Astrocyte of the spinal cord (primary cell): ENCODE data around the gene THYN1.

Experiments
- DNase-seq: peaks from one replicate; pipeline ENCODE4 v3.0.0; 2011; ENCODE audit warnings: low read depth, low spot score
- H3K4me3 ChIP-seq: 2 replicates; pipeline ENCODE4 v1.5.1; 2011; ENCODE audit warnings: low read depth, mild to moderate bottlenecking, low read length, moderate library complexity
- in situ Hi-C: cut with HindIII; loops from 2 replicates; pipeline ENCODE4 v1.10.0; 2017; ENCODE audit warnings: low sequenced_read_pairs
- TF ChIP-seq, protein P1 (sequence below): IDR thresholded peaks from 2 replicates; pipeline ENCODE4 v1.5.1; 2012; ENCODE audit warnings: low read depth, mild to moderate bottlenecking, low read length, inconsistent platforms

Gene THYN1

DNA sequence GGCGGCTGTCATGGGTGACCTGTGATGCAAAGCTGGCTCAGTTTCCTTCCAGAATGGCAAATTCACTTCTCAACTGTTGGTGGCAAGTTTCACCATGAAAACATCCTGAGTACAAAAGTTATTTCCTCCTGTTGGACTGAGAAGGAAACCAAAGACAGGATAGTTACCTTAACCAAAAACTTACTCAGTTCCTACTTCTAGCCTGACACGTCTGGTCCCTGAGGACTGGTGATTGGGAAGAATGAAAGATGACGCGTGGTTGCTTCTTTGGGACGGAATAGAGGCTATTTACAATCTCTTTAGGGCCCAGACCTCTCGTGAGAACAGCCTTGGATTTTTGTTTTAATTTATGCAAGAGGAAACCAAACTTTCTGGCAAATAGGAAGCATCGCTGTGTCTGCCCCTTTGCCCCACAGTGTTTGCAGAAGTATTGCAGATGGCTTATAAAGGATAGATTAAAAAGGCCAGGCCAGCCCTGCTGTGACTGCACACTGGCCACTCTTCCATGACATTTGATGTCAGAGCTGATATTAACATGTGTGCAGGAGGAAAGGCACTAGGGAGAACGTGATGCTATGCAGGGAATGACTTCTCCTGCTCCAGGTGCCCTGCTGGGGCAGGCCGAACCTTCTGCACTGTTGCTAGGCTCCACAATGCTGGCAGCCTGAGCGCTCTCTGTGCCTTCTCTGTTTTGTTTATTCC is 21.0 kb downstream of the THYN1 start:
- TF ChIP-seq, protein P1, sequence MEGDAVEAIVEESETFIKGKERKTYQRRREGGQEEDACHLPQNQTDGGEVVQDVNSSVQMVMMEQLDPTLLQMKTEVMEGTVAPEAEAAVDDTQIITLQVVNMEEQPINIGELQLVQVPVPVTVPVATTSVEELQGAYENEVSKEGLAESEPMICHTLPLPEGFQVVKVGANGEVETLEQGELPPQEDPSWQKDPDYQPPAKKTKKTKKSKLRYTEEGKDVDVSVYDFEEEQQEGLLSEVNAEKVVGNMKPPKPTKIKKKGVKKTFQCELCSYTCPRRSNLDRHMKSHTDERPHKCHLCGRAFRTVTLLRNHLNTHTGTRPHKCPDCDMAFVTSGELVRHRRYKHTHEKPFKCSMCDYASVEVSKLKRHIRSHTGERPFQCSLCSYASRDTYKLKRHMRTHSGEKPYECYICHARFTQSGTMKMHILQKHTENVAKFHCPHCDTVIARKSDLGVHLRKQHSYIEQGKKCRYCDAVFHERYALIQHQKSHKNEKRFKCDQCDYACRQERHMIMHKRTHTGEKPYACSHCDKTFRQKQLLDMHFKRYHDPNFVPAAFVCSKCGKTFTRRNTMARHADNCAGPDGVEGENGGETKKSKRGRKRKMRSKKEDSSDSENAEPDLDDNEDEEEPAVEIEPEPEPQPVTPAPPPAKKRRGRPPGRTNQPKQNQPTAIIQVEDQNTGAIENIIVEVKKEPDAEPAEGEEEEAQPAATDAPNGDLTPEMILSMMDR = no peak
- no peak overlapping the region for H3K4me3 ChIP-seq
- DNase-seq = no peak
- in situ Hi-C loops = no loop called here

DNA sequence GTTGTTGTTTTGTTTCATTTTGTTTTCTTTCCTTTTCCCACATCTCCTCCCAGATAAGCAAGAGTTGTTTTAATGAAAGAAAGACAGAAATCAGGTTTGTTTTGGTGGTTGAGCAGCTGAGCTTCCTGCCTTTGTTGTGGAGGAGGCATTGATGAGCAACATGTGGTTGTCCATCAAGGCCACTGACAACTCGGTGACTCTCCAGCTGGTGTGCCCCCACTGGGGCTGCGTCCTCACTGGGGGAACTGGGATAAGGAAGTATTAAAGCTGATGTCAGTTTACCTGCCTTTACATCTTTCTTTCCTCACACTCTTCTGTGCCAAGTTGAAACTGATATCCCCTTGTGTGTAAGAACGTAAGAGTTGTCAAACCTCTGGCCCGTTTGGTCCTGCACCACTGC is 22.8 kb downstream of the THYN1 start:
- in situ Hi-C loops = no loop called here
- H3K4me3 ChIP-seq = no peak overlapping the region
- TF ChIP-seq, protein P1 = no peak
- DNase-seq = no peak

DNA sequence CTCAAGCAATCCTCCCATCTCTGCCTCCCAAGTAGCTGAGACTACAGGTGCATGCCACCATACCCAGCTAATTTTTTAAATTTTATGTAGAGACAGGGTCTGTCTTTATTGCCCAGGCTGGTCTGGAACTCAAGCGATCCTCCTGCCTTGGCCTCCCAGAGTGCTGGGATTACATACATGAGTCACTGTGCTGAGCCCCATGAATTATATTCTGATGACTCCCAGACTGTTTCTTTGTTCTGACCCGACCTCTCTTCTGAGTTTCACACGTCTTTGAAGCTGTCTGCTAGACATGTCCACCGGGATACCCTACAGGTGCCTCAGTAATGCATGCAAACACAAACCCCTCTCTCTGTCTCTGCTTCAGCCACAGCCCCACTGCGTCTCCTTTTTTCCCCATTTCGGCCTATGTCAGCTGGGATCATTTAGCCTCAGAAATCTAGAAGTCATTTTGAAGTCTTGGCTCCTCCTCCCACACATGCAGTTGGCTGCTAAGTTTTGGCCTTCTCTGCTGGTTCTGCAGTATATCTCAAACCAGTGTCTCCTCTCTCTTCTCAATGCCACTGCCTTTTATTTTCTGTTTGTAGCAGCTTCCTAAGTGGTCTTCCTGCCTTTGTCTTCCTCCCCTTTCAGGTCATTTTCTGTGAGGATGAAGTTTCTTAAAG is 23.9 kb downstream of the THYN1 start:
- no peak overlapping the region for H3K4me3 ChIP-seq
- DNase-seq = peak; percentile 16
- TF ChIP-seq, protein P1 = no peak
- in situ Hi-C loops = no loop called here

DNA sequence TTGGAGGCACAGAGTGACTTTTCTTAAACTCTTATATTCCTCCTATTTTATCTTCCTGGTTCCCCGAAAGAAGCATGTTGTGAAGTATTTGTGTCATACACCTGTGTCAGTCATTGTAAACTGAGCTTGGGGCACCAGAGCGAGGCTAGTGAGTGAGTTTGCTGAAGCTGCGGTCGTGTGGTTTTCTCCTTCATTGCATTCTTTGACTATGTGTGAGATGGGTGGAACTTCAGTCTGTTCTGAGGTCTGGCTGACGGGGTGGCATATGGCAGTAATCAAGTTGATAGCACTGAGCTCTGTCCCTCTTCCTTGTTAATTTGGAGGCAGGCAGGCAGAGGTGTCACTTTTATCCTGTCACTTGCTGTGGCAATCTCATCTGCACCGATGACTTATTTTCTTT is 24.5 kb downstream of the THYN1 start:
- in situ Hi-C loops = no loop called here
- no peak overlapping the region for H3K4me3 ChIP-seq
- peak; percentile 16 for DNase-seq
- TF ChIP-seq, protein P1 = no peak

DNA sequence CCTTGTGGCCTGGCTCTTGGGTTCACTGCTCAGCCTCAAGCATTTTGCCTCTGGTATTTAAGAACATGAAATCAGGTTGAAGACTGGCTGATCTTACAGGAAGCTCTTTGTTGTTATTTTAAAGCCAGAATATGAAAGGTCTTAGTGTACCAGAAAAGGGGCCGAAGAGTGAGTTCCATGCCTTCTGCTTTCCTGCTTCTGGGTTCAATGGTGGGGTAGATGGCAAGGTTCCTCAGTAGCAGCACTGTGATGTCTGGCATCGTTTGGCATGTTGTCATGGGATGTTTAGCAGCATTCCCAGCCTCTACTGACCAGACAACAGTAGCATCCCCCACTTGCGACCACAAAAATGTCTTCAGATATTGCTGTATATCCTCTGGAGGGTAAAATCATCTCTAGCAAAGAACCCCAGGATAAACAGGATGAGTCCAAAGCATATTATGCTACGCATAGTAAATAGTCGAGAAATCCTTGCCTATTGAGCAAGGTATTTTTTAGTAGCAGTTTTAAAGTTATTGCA is 26.3 kb downstream of the THYN1 start:
- H3K4me3 ChIP-seq = no peak overlapping the region

DNA sequence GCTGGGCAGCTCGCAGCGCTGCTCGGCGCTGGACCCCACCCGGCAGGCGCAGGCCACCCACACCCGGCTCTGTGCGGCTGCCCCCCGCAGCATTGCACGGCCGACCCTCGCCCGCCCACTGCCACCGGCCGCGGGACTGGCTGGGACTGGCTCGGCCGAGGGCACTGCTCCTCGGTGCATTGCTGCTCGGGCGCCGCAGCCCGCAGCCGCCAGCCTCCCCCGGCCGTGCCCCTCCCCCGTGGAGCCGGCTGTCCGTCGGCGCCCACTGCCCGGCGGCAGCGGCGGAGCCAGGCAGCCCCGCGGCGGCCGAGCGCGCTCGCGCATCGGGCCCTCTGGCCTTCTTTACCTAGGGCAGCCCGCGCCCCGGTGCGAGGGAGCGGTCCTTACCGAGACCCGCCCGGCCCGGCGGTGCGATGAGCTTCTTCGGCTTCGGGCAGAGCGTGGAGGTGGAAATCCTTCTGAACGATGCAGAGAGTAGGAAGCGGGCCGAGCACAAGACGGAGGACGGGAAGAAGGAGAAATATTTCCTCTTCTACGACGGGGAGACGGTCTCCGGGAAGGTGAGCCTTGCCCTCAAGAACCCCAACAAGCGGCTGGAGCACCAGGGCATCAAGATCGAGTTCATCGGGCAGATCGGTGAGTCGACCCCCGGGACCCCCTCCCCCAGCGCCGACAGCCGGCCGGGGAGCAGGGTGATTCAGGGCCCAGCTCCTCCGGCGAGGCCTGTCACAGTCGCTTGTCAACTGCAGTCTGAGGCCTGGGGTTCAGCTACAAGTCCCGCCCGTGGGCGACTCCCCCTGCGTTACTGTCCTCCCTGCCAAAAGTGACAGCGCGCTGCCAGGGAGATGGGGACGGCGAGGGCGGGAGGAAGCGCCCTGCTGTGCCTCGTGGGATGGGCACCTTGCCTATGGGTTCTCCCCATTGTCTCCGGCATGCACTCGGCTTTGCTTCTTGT is 28.2 kb downstream of the THYN1 start:
- TF ChIP-seq, protein P1 = no peak
- in situ Hi-C loops = no loop called here
- peak overlapping the region; percentile 84 for H3K4me3 ChIP-seq
- DNase-seq = peak; percentile 15

More for the DNA sequence above, 26.3 kb downstream of the THYN1 start:
- no peak for DNase-seq
- in situ Hi-C loops = no loop called here
- TF ChIP-seq, protein P1 = no peak
